Measurements from ENCODE around the gene KIFAP3. TPM values are rescaled to one million over a fixed set of nuclear protein-coding genes. Genes with fewer than 3 reads are reported as not detected.

Gene KIFAP3
- total RNA-seq, 1 donor from 2014 or later: 26.6 TPM

GRCh38 chr1:169985757-169986156, 88.7 kb downstream of the KIFAP3 start:
- no peak for TF ChIP-seq CTCF (IDR thresholded peaks at IDR 0.05; ENCODE audit: insufficient read depth, low read length, poor library complexity, severe bottlenecking)
- no peaks in the 10 kb centered on the region for H3K27me3 ChIP-seq (ENCODE audit: control insufficient read depth, insufficient read depth, low read length)
- H3K4me3 ChIP-seq (ENCODE audit: low read depth, low read length): no peak overlapping the region

GRCh38 chr1:169974067-169974466, 100.4 kb downstream of the KIFAP3 start:
- no peak for TF ChIP-seq CTCF (IDR thresholded peaks at IDR 0.05; ENCODE audit: insufficient read depth, low read length, poor library complexity, severe bottlenecking)
- H3K36me3 ChIP-seq (ENCODE audit: control insufficient read depth, insufficient read depth, low read length): no peaks in the 10 kb centered on the region
- no peak for DNase-seq (ENCODE audit: low read depth)
- H3K27me3 ChIP-seq (ENCODE audit: control insufficient read depth, insufficient read depth, low read length): no peaks in the 10 kb centered on the region
- no peak overlapping the region for H3K4me3 ChIP-seq (ENCODE audit: low read depth, low read length)

More at GRCh38 chr1:169985757-169986156, 88.7 kb downstream of the KIFAP3 start:
- H3K36me3 ChIP-seq (ENCODE audit: control insufficient read depth, insufficient read depth, low read length): no peaks in the 10 kb centered on the region
- DNase-seq (ENCODE audit: low read depth): no peak

- no peak for TF ChIP-seq CTCF (IDR thresholded peaks at IDR 0.05; ENCODE audit: insufficient read depth, low read length, poor library complexity, severe bottlenecking)
- no peak for DNase-seq (ENCODE audit: low read depth)
- Histone ChIP-seq H3K36me3 (ENCODE audit: control insufficient read depth, insufficient read depth, low read length) (no peaks in the 10 kb centered on the region), H3K4me3 (ENCODE audit: low read depth, low read length) (no peak overlapping the region), H3K27me3 (ENCODE audit: control insufficient read depth, insufficient read depth, low read length) (no peaks in the 10 kb centered on the region)
These were observed 104.4 kb downstream of the KIFAP3 start for GRCh38 chr1:169970114-169970513.

GRCh38 chr1:169968174-169968573, 106.3 kb downstream of the KIFAP3 start:
- Histone ChIP-seq H3K27me3 (ENCODE audit: control insufficient read depth, insufficient read depth, low read length) (no peaks in the 10 kb centered on the region), H3K4me3 (ENCODE audit: low read depth, low read length) (no peak overlapping the region), H3K36me3 (ENCODE audit: control insufficient read depth, insufficient read depth, low read length) (no peaks in the 10 kb centered on the region)
- TF ChIP-seq CTCF (IDR thresholded peaks at IDR 0.05; ENCODE audit: insufficient read depth, low read length, poor library complexity, severe bottlenecking): no peak
- DNase-seq (ENCODE audit: low read depth): no peak

GRCh38 chr1:169964206-169964605, 110.3 kb downstream of the KIFAP3 start:
- Histone ChIP-seq H3K27me3 (ENCODE audit: control insufficient read depth, insufficient read depth, low read length) (no peaks in the 10 kb centered on the region), H3K4me3 (ENCODE audit: low read depth, low read length) (no peak overlapping the region), H3K36me3 (ENCODE audit: control insufficient read depth, insufficient read depth, low read length) (no peaks in the 10 kb centered on the region)
- no peak for TF ChIP-seq CTCF (IDR thresholded peaks at IDR 0.05; ENCODE audit: insufficient read depth, low read length, poor library complexity, severe bottlenecking)
- DNase-seq (ENCODE audit: low read depth): no peak

GRCh38 chr1:169959686-169960085, 114.8 kb downstream of the KIFAP3 start:
- TF ChIP-seq CTCF (IDR thresholded peaks at IDR 0.05; ENCODE audit: insufficient read depth, low read length, poor library complexity, severe bottlenecking): no peak
- DNase-seq (ENCODE audit: low read depth): no peak
- Histone ChIP-seq H3K27me3 (ENCODE audit: control insufficient read depth, insufficient read depth, low read length) (no peaks in the 10 kb centered on the region), H3K4me3 (ENCODE audit: low read depth, low read length) (no peak overlapping the region), H3K36me3 (ENCODE audit: control insufficient read depth, insufficient read depth, low read length) (no peaks in the 10 kb centered on the region)

Data from kidney epithelial cell (primary cell).